Activated CD4-positive, alpha-beta T cell treated with anti-CD3 and anti-CD28 coated beads, Interleukin-2, Interleukin-4, amounts not matched to agents 100 ng/mL and 50 ng/mL, durations not matched to agents 16 hours and 8 hours (primary cell): ENCODE measurements around the gene ATG2B.

Source experiments
- DNase-seq: peaks from one replicate; pipeline ENCODE4 v3.0.0-alpha.2; 2020; ENCODE audit warnings: low spot score

ATG2B gene, protein sequence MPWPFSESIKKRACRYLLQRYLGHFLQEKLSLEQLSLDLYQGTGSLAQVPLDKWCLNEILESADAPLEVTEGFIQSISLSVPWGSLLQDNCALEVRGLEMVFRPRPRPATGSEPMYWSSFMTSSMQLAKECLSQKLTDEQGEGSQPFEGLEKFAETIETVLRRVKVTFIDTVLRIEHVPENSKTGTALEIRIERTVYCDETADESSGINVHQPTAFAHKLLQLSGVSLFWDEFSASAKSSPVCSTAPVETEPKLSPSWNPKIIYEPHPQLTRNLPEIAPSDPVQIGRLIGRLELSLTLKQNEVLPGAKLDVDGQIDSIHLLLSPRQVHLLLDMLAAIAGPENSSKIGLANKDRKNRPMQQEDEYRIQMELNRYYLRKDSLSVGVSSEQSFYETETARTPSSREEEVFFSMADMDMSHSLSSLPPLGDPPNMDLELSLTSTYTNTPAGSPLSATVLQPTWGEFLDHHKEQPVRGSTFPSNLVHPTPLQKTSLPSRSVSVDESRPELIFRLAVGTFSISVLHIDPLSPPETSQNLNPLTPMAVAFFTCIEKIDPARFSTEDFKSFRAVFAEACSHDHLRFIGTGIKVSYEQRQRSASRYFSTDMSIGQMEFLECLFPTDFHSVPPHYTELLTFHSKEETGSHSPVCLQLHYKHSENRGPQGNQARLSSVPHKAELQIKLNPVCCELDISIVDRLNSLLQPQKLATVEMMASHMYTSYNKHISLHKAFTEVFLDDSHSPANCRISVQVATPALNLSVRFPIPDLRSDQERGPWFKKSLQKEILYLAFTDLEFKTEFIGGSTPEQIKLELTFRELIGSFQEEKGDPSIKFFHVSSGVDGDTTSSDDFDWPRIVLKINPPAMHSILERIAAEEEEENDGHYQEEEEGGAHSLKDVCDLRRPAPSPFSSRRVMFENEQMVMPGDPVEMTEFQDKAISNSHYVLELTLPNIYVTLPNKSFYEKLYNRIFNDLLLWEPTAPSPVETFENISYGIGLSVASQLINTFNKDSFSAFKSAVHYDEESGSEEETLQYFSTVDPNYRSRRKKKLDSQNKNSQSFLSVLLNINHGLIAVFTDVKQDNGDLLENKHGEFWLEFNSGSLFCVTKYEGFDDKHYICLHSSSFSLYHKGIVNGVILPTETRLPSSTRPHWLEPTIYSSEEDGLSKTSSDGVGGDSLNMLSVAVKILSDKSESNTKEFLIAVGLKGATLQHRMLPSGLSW (N-terminal part only)

GRCh38 chr14:96362965-96363750, at the start of gene ATG2B, which contains the start of gene GSKIP:
Gene ATG2B, minus strand, starts transcription at chr14:96363341. Its CDS starts 365 bp downstream, at chr14:96362976.
Gene GSKIP, plus strand, starts transcription at chr14:96363526. Its CDS starts 18,722 bp downstream, at chr14:96382248.
- DNase-seq, result peak; percentile 96

DNA sequence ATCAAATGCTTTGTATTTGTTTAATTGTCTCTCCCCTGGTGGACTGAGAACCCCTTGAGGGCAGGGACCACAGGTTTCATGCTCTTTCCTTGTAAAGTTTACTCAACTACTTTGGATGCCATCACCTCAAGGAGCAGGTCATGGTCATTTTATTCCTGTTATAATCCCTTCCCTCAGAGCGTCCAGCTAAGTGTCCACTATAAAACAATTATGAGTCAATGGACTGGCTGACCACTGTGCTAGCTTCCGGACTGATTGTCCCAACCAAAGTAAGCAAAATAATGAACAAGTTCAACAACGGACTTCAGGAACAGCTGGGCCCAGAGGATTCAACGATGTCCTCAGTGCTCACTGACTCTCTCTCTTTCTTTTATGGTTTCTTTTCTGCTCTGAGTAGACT, 47.0 kb upstream of the ATG2B start:
- no peak for DNase-seq

GRCh38 chr14:96409701-96410100, 46.6 kb upstream of the ATG2B start:
- DNase-seq, result no peak

DNA sequence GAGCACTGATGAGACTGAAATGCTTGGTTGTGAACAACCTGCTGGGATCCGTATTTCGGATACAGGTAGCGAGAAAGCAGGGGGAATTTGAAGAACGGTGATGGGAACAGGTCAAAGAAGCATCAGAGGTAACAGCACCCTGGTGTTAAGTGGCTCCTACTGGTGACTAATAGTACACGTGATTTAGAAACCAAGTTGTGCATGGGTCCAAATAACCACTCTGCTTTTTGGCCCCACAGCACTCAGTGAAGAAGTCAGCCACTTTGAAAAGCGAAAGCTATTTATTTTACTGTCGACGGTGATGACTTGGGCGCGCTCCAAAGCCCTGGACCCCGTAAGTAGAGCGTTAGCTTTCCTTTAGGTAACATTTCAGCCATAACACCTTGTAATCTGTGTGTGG, 45.5 kb upstream of the ATG2B start:
- DNase-seq, result no peak

DNA sequence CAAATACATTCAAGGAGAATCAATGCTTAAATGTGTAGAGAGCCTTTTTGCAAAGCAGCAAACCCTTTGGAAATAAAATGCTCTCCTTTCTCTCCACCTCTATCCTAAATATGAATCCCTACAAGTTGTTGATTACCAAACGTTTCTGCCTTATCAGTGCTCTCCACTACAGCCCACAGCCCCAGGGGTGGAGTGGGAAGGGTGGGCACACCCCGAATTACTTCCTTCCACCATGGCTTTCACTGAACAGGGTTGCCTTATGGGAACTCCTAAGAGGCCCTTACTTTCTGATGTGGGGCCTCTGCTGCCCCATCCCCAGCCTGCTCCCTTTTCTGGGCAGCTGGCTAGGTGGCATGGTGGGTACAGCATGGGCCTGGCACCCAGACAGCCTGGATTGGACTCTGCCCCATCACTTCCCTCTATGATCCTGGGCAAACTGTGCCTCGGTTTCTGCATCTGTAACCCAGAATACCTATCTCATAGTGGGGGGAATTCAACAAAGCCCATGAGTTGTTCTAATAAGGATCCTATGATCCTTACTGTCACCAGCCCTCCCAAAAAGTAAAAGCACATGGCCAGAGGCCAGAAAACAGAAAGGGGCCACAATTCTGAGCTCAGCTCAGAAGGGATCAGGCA, 44.9 kb upstream of the ATG2B start:
- no peak for DNase-seq

GRCh38 chr14:96405677-96406076, 42.5 kb upstream of the ATG2B start:
- DNase-seq, result no peak

GRCh38 chr14:96403409-96403808, 40.3 kb upstream of the ATG2B start:
- no peak for DNase-seq

- DNase-seq, result no peak
Measured at GRCh38 chr14:96400495-96400894, 37.4 kb upstream of the ATG2B start.

DNA sequence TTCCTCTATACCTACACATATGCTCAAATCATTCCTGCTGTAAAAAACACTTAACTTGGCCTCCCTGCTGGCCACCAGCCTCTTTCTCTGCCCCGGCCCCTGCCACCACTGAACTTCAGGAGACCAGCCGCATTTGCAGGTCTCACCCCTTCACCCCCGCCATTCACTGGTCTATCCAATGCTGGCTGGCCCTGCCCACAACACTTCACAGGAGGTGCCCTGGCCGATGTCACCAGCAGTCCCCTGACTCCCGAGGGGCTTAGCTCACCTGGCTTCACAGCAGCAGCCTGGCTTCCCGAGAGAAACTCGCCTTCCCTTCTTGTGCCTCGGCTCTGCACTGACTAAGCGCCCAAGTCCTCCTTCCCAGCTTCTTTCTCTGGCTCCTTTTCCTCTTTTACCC, 36.3 kb upstream of the ATG2B start:
- no peak for DNase-seq

DNA sequence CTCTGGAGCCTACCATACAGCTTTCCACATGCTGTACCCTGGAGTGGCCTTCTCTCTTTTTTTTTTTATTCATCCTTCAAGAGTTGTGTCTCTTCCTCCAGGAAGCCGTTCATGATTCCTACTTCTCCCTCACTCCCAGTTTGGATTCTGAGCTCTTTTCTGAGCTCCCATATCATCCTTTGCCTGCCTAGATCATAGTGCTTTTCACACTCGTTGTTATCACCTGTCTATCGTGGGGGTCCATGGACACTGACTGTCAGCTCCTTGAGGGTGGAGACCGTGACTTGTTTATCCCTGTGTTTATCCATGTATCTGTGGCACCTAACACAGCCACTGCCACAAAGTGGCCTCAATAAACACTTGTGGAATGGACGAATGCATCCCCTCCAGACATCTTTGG, 35.8 kb upstream of the ATG2B start:
- no peak for DNase-seq

DNA sequence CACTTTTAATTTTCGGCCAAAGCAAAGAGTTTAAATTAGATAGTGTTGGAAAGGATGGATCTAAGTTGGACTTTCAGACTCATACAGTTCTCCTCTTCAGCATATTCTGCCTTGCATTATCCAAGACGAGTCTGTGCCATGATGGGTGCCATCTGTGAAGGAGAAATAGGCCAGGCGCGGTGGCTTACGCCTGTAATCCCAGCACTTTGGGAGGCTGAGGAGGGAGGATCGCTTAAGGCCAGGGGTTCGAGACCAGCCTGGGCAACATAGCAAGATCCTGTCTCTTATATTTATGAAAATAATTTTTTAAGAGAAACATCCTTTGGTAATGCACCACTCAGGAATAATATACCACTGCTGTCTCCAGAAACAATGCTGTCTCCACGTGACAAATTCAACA, 35.3 kb upstream of the ATG2B start:
- DNase-seq, result no peak

- DNase-seq, result no peak
Measured at GRCh38 chr14:96394047-96394815, 31.1 kb upstream of the ATG2B start.

- DNase-seq, result no peak
Measured at GRCh38 chr14:96393071-96393691, 30.0 kb upstream of the ATG2B start.

GRCh38 chr14:96391293-96392118, 28.4 kb upstream of the ATG2B start:
- peak; percentile 99 for DNase-seq

GRCh38 chr14:96390965-96391292, 27.8 kb upstream of the ATG2B start:
- DNase-seq, result no peak

DNA sequence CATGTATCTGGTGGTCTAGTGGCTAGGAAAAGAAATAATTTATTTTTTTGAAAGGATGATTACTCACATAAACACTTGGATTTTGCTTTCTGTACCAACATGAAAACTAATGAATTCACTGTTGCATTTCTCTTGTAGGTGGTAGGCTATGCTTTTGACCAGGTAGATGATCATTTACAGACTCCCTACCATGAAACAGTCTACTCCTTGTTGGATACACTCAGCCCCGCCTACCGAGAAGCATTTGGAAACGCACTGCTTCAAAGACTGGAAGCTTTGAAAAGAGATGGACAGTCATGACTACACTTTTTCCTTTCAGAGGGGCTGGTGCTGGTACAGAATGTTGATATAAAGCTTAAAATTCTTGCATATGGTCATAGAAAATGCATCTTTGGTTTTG, 22.2 kb upstream of the ATG2B start:
- DNase-seq, result no peak

DNA sequence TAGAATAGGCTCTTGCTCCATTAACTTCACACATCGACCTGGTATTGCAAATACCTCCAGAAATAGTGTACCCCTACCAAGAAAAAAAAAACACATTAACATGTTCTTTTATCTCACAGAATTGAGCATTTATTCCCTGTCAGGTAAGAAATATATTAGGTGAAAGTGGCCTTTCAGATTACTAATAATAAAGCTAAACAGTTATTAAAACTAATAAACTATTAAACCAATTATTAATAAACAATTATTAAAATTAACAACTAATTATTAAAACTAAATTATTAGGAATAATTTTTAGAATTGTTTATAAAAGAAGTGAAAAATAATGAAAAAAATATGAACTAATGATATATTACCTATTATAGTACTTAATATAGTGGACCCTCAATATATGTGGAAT, 21.6 kb upstream of the ATG2B start:
- no peak for DNase-seq

DNA sequence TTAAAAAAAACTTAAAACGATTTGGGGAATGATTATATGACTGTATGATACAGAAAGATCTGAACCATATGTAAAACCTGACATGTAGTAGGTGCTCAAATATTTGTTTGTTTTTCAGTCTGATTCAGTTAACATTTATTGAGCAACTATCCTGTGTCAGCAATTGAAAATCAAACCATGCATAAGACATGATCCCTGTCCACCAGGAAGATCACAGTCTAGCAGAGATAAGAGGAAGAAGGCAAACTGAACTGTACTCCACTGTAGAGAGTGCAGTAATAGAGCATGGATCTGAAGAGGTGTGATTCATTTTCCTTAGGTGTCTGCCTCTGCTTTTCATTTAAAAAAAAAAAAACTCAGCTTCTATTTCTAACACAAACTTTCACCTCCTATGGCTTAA, 20.9 kb upstream of the ATG2B start:
- DNase-seq, result no peak

DNA sequence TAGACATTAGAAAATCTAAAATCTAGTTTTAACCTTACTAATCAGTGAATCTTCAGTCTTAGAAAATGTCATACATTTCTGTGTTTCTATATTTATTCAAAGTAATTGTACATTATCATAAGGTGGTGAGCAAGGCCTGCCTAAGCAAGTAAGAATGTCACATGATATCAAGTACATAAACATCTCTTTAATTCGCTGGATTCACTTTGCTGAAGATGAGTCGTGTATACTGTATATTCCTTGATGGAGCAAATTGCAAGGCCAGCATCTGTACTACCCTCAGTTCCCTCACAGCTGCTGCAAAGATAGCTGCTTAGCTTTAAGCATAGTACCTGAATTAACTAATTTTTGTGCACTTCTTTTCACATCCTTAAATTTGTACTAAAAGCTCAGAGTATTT, 20.3 kb upstream of the ATG2B start:
- DNase-seq, result no peak
